Measurements from ENCODE around the gene ARID1A. TPM values are rescaled to one million over a fixed set of nuclear protein-coding genes. Genes with fewer than 3 reads are reported as not detected.

ARID1A gene
- total RNA-seq, 2 donors from 2014 or later = 95.1 to 97.3 TPM

DNA sequence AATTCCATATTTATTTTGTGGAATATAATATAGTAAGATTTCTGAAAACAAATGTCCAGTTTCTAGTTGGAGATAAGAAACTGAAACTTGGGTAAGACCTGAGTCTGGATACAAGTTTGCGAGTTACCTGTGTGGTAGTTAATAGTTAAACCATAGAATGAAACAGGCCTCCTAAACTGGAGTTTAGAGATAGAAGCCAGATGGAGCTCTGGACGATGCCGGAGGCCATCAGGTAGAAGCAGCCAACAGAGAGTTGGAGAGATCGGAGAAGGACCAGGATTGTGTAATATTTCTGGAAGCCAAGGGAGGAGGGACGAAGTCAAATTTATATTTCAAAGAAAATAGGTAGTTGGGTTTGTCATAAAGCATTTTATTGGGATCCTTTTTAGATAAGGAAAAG, 45.1 kb downstream of the ARID1A start:
- Mint-ChIP-seq H3K4me1 (ENCODE audit: low read depth) (peaks cover 80% of the 10 kb centered on the region), H3K9me3 (no peaks in the 10 kb centered on the region), H3K27ac (peak overlapping the region; percentile 43), H3K4me3 (no peak overlapping the region), H3K36me3 (ENCODE audit: insufficient read depth in 2 of 2) (peaks cover 8 to 25% of the 10 kb centered on the region in 2 donors), H3K27me3 (ENCODE audit: low read depth) (no peaks in the 10 kb centered on the region)
- no peak for ATAC-seq (replicated peaks in 1 of 2)
- no peak for DNase-seq

DNA sequence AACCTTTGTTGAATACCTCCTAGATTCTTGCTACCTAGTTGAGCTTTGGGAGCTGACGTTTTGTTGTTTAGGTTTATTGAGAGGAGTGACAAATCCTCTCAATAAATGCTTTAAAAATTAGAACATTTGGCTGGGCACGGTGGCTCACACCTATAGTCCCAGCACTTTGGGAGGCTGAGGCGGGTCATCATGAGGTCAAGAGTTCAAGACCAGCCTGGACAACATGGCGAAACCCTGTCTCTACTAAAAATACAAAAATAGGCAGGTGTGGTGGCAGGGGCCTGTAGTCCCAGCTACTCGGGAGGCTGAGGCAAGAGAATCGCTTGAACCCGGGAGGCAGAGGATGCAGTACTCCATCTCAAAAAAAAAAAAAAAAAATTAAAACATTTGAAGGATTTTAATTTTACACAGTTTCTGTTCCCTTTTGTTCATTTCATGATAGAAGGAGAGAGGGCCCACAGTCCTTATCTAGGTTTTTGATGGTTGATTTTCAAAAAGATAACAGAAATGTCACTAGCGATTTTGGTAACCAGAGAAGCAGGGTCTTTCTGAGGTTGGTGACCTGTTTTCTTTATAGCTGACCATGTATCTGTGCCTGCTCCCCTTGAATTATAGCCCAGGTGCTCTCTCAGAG, 47.7 kb downstream of the ARID1A start:
- peaks cover 8 to 36% of the 10 kb centered on the region in 2 donors for H3K36me3 Mint-ChIP-seq (ENCODE audit: insufficient read depth in 2 of 2)
- H3K9me3 Mint-ChIP-seq = no peaks in the 10 kb centered on the region
- no peak for ATAC-seq (replicated peaks in 1 of 2)
- no peak for DNase-seq
- peak overlapping the region; percentile 36 for H3K27ac Mint-ChIP-seq
- peak overlapping the region; percentile 50 to 75 for H3K4me3 Mint-ChIP-seq
- no peaks in the 10 kb centered on the region for H3K27me3 Mint-ChIP-seq (ENCODE audit: low read depth)
- peaks cover 91% of the 10 kb centered on the region for H3K4me1 Mint-ChIP-seq (ENCODE audit: low read depth)

DNA sequence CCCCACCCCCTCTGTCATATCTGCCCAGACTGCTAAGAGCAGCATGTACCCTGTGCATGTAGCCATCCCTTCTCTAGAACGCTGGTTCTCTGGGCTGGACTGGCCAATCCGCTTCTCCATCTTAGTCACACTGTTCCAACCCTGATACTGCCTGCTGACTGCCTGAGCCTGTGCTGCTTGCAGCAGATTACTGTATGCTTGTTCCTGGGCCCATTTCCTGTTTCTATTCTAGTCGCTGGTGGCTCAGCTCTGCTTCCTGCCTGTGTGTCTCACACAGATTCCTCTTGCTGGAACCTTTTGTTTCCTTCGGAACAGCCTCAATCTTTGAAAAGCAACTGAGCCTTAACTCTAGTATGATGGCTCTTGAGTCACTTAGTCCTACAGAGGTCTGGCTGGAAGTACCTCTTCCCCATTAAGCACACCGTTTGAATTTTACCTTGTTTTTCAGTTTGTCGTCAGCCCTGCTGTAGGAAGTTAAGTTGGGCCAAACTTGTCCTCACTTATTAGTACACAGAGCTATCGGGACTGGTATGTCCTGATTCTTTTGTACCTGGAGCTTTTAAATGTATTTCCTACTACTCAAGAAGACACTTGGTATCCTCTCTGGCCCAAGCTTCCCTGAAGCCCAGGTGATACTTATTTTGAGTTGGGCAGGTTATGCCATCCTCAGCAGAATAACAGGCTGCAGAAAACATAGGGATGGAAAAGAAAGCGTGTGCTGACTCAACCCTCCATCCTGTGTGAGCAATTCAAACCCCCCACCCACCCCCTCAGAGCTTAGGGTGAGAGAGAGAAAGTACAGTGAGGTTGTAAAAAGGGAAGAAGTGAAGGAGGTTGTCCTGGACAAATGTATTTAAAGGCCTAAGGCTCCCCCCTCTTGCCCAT, 48.5 kb downstream of the ARID1A start:
- Mint-ChIP-seq H3K9me3 (no peaks in the 10 kb centered on the region), H3K36me3 (ENCODE audit: insufficient read depth in 2 of 2) (peaks cover 8 to 40% of the 10 kb centered on the region in 2 donors), H3K4me3 (peak overlapping the region; percentile 48 to 75), H3K27me3 (ENCODE audit: low read depth) (no peaks in the 10 kb centered on the region), H3K4me1 (ENCODE audit: low read depth) (peaks cover 88% of the 10 kb centered on the region), H3K27ac (peak overlapping the region; percentile 36)
- peak; percentile 93 to 96 for ATAC-seq (replicated peaks in 1 of 2)
- peak; percentile 79 to 87 for DNase-seq

DNA sequence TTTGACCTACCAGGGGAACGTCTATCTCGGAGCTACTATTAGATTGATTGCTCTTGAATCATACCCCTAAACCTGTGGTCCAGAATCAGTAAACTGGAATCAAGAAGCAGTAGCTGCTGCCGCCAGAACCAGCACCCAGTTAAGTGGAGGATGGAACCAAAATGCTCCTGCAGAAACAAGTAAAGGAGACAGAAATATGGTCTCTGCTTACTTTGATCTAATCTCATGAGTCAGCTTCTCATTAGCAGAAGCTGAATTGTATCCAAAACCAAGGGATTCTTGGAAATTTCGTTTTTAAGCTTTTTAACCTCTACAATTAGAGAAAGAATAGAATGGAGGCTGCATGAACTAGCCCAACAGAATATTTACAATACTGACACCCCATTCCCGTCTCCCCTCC, 49.4 kb downstream of the ARID1A start:
- Mint-ChIP-seq H3K4me3 (peak overlapping the region; percentile 48 to 75), H3K27ac (peak overlapping the region; percentile 36), H3K9me3 (no peaks in the 10 kb centered on the region), H3K27me3 (ENCODE audit: low read depth) (no peaks in the 10 kb centered on the region), H3K36me3 (ENCODE audit: insufficient read depth in 2 of 2) (peaks cover 7 to 39% of the 10 kb centered on the region in 2 donors), H3K4me1 (ENCODE audit: low read depth) (peaks cover 88% of the 10 kb centered on the region)
- ATAC-seq (replicated peaks in 1 of 2) = no peak
- no peak for DNase-seq

DNA sequence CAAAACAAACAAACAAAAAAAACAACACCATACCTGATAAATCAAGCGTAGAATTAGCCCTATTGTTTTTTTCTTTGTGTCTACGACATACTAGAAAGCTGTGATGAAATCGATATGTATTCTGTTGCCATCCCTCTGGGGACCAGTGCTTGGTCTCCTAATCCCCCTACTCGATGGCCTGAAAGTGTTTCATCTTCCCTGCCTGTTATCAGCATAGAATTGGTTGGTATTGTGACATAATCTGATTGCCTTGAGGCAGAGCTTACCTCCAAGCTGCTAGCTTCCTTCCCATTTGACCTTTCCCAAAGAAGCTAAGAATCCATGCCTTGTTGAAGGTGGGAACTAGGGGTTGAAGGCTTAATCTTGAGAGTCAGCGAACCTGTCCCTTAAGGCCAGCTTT, 51.2 kb downstream of the ARID1A start:
- no peak overlapping the region for H3K4me3 Mint-ChIP-seq
- no peak overlapping the region for H3K27ac Mint-ChIP-seq
- no peak for ATAC-seq (replicated peaks in 1 of 2)
- no peak for DNase-seq
- H3K36me3 Mint-ChIP-seq (ENCODE audit: insufficient read depth in 2 of 2) = peaks cover 3 to 32% of the 10 kb centered on the region in 2 donors
- no peaks in the 10 kb centered on the region for H3K9me3 Mint-ChIP-seq
- H3K27me3 Mint-ChIP-seq (ENCODE audit: low read depth) = no peaks in the 10 kb centered on the region
- H3K4me1 Mint-ChIP-seq (ENCODE audit: low read depth) = peaks cover 88% of the 10 kb centered on the region

DNA sequence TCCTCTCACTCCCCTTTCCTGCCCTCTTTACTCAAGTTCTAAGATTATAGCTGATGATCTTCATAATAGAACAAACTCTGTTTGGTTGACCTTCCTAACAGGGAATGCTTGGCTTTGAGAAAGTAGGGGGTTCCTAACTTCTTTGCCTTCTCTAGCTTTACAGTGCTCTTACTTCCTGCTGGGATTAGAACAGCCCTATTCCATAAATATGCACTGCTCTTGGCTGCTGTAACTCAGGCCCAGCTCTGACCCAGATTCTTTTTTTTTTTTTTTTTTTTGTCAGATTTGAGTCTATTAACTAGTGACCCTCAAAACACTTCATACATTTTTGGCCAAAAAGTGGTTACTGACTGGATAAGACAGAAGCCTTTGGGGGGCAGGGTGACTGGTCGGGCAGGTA, 52.5 kb downstream of the ARID1A start:
- H3K9me3 Mint-ChIP-seq = no peaks in the 10 kb centered on the region
- H3K4me1 Mint-ChIP-seq (ENCODE audit: low read depth) = peaks cover 89% of the 10 kb centered on the region
- ATAC-seq (replicated peaks in 1 of 2) = no peak
- H3K27me3 Mint-ChIP-seq (ENCODE audit: low read depth) = no peaks in the 10 kb centered on the region
- H3K36me3 Mint-ChIP-seq (ENCODE audit: insufficient read depth in 2 of 2) = peaks cover 0 to 33% of the 10 kb centered on the region in 2 donors
- H3K27ac Mint-ChIP-seq = peak overlapping the region; percentile 72
- DNase-seq = no peak
- no peak overlapping the region for H3K4me3 Mint-ChIP-seq

DNA sequence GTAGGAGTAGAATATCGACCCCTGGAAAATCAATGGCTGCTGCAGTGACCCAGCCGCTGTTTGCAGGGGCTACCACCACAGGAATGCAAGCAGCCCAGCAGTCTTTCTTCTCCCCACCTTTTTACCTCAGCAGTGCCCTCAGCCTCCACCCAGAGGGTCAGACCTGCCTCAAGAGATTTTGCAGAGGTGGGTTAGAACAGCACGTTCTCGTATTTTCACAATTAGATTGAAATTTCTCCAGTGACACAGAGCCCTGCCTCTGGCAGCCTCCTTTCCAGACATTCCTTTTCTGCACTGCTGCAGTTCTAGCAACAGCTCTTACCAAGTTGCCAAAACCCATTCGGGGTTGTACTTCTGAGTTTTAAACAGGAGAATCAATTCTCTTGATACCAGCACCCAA, 53.6 kb downstream of the ARID1A start:
- DNase-seq (no peak), ATAC-seq (replicated peaks in 1 of 2) (no peak)
- H3K4me1 Mint-ChIP-seq (ENCODE audit: low read depth) = peaks cover 86% of the 10 kb centered on the region
- no peaks in the 10 kb centered on the region for H3K27me3 Mint-ChIP-seq (ENCODE audit: low read depth)
- no peaks in the 10 kb centered on the region for H3K9me3 Mint-ChIP-seq
- H3K27ac Mint-ChIP-seq = no peak overlapping the region
- peaks cover 0 to 32% of the 10 kb centered on the region in 2 donors for H3K36me3 Mint-ChIP-seq (ENCODE audit: insufficient read depth in 2 of 2)
- no peak overlapping the region for H3K4me3 Mint-ChIP-seq

DNA sequence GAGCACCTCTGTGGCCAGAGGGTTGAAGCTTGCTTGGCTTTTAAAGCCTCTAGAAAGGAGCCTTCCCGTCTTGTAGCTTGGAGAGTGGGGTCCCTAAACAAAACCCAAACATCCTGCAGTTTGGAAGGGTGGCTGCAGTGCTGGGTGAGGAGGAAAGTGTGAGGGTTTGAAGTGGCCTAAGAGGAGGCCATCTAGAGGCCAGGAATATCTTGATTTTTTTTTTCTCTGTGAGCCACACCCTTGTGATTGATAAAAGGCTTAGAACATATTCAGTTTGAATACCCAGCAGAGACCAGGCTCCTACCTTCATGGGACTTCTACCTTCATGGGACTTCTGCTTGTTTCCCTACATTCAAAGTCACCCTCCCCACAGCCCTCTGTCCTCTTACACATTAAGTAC, 54.6 kb downstream of the ARID1A start:
- Mint-ChIP-seq H3K36me3 (ENCODE audit: insufficient read depth in 2 of 2) (peaks cover 1 to 31% of the 10 kb centered on the region in 2 donors), H3K9me3 (no peaks in the 10 kb centered on the region), H3K4me1 (ENCODE audit: low read depth) (peaks cover 76% of the 10 kb centered on the region), H3K4me3 (no peak overlapping the region), H3K27ac (peak overlapping the region; percentile 84), H3K27me3 (ENCODE audit: low read depth) (no peaks in the 10 kb centered on the region)
- DNase-seq = no peak
- ATAC-seq (replicated peaks in 1 of 2) = no peak

DNA sequence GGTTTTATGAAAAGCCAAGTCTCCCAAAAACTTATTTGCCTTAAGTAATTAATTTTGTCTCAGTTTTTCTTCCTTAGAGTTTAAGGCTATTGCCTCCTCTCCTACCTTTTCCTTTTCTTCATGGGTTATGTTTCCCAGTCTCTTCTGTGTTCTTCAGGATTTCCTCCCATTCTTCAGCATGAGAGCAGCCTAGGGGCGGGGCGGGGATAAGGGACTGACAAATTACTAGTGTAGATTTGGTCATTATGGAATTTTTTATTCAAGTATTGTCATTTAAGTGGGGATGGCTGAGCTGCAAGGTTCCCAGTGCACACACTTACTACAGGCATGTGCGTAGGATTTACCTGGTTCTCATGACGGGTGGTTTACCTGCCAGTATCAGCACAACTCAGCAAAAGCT, 56.7 kb downstream of the ARID1A start:
- no peak for ATAC-seq (replicated peaks in 1 of 2)
- Mint-ChIP-seq H3K4me1 (ENCODE audit: low read depth) (peaks cover 60% of the 10 kb centered on the region), H3K4me3 (no peak overlapping the region), H3K27me3 (ENCODE audit: low read depth) (no peaks in the 10 kb centered on the region), H3K27ac (peak overlapping the region; percentile 37), H3K36me3 (ENCODE audit: insufficient read depth in 2 of 2) (peaks cover 2 to 21% of the 10 kb centered on the region in 2 donors), H3K9me3 (no peaks in the 10 kb centered on the region)
- no peak for DNase-seq

DNA sequence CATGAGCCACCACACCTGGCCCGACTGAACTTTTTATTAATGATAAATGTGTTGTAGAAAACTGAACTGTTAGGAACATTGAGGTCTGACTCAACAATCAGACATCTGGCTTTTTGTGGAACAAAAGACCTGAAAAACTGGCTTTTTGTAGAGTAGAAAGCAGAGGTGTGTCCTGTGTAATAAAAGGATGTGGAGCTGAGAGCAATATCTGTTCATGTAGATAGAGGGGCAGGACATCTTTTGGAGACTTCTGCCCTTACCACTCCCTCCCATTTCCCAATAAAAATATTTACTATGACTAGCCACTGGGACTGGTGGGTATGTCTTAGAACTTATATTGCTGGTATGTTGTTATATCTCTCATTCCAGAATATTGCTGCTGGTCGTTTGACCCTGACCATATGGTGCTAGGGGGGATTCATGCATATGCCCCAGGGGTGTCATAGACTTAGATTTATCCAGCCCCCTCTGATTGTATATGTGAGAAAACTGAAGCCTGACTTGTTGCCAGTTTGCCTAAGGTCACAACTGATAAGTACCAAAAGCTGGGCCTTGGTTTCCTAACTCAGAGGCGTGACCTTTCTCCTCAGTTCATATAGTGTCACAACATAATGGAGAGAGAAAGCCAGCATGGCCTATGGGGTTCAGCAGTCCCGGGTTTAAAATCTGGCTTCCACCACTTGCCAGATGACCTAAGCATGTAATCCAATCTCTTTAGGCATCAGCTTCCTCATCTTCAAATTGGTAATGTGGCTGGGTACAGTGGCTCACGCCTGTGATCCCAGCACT, 58.5 kb downstream of the ARID1A start:
- Mint-ChIP-seq H3K4me1 (ENCODE audit: low read depth) (peaks cover 47% of the 10 kb centered on the region), H3K27ac (no peak overlapping the region), H3K27me3 (ENCODE audit: low read depth) (no peaks in the 10 kb centered on the region), H3K36me3 (ENCODE audit: insufficient read depth in 2 of 2) (peaks cover 2 to 18% of the 10 kb centered on the region in 2 donors), H3K4me3 (no peak overlapping the region), H3K9me3 (no peaks in the 10 kb centered on the region)
- no peak for DNase-seq
- ATAC-seq (replicated peaks in 1 of 2) = no peak

DNA sequence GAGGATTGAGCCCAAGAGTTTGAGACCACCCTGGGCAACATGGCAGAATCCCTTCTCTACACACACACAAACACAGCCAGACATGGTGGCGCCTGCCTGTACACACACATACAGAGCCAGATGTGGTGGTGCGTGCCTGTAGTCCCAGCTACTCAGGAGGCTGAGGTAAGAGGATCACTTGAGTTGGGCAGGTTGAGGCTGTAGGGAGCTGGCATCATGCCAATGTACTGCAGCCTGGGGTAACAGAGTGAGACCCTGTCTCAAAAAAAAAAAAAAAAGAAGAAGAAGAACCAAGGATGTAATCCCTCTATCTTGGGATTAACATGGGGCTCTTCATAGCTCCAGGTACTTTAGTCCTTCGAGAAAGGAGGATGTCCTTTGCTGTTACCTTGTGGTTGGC, 62.5 kb downstream of the ARID1A start:
- no peak overlapping the region for H3K27ac Mint-ChIP-seq
- no peaks in the 10 kb centered on the region for H3K9me3 Mint-ChIP-seq
- H3K4me1 Mint-ChIP-seq (ENCODE audit: low read depth) = peaks cover 8% of the 10 kb centered on the region
- ATAC-seq (replicated peaks in 1 of 2) (no peak), DNase-seq (no peak)
- peaks cover 11 to 30% of the 10 kb centered on the region in 2 donors for H3K36me3 Mint-ChIP-seq (ENCODE audit: insufficient read depth in 2 of 2)
- no peaks in the 10 kb centered on the region for H3K27me3 Mint-ChIP-seq (ENCODE audit: low read depth)
- H3K4me3 Mint-ChIP-seq = no peak overlapping the region

DNA sequence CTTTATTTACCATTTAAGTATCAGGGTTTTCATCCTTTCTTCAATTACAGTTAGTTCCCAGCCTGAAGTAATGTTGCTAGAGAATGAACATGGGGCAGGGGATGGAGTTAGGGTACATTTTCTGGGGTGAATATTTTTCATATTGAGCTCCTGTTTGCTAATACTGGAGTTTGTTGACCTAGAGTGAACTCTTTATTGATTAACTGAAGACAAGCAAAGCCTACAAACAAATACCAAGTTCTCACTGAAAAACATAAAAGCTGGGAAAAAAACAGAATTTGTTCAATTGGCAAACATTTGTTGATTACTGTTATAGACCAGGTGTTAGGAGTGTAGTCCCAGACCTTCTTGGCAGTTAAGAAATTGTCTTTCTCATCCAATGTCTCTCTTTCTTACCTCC, 63.7 kb downstream of the ARID1A start:
- DNase-seq (no peak), ATAC-seq (replicated peaks in 1 of 2) (no peak)
- Mint-ChIP-seq H3K27me3 (ENCODE audit: low read depth) (no peaks in the 10 kb centered on the region), H3K36me3 (ENCODE audit: insufficient read depth in 2 of 2) (peaks cover 15 to 35% of the 10 kb centered on the region in 2 donors), H3K9me3 (no peaks in the 10 kb centered on the region), H3K27ac (peak overlapping the region; percentile 4), H3K4me1 (ENCODE audit: low read depth) (no peaks in the 10 kb centered on the region), H3K4me3 (no peak overlapping the region)

DNA sequence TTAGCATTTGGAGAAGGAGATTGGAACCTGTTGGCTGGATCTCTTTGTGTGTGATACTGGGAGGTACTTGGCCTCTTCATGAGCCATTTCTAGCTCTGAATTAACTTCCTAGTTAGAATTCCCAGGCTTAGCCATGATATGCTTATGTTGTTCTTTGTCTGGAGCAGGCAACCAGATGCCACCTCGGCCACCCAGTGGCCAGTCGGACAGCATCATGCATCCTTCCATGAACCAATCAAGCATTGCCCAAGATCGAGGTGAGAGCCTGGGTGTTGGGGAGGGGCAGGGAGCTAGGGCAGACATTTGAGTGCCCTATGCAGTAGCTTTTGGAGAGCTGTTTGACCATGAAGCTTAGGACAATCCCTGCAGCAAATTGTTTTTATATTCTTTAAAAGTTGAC, 65.4 kb downstream of the ARID1A start:
- Mint-ChIP-seq H3K4me3 (no peak overlapping the region), H3K27me3 (ENCODE audit: low read depth) (no peaks in the 10 kb centered on the region), H3K36me3 (ENCODE audit: insufficient read depth in 2 of 2) (peaks cover 12 to 44% of the 10 kb centered on the region in 2 donors), H3K4me1 (ENCODE audit: low read depth) (no peaks in the 10 kb centered on the region), H3K9me3 (no peaks in the 10 kb centered on the region), H3K27ac (no peak overlapping the region)
- ATAC-seq (replicated peaks in 1 of 2) (no peak), DNase-seq (no peak)

Measured in activated T-cell treated with anti-CD3 and anti-CD28 coated beads, Interleukin-2, amount 50 U/mL, for 72 hours (primary cell).